ENCODE results near the gene SEMA5B. TPM values are rescaled to one million over a fixed set of nuclear protein-coding genes. Genes with fewer than 3 reads are reported as not detected.

SEMA5B gene
- total RNA-seq, 2 experiments from 2014 or later, result 0.22 TPM; not detected in 1

- Histone ChIP-seq H3K9me3 (ENCODE audit: control insufficient read depth in 1 of 2, insufficient read depth in 1 of 2, low read length in 2 of 2) (no peaks in the 10 kb centered on the region), H3K36me3 (ENCODE audit: insufficient read depth, low read length) (no peaks in the 10 kb centered on the region), H3K4me1 (ENCODE audit: insufficient read depth, low read length) (no peaks in the 10 kb centered on the region), H3K4me3 (ENCODE audit: low read length) (no peak overlapping the region), H3K27ac (ENCODE audit: low read depth in 1 of 2, low read length in 2 of 2) (no peak overlapping the region), H3K27me3 (ENCODE audit: control insufficient read depth in 1 of 2, insufficient read depth in 2 of 2, low read length in 2 of 2) (no peaks in the 10 kb centered on the region)
- CTCF ChIA-PET, result no interaction called here
- Mint-ChIP-seq H3K27me3 (no peaks in the 10 kb centered on the region), H3K4me3 (no peak overlapping the region), H3K36me3 (ENCODE audit: low read depth) (no peaks in the 10 kb centered on the region), H3K27ac (no peak overlapping the region), H3K9me3 (no peaks in the 10 kb centered on the region), H3K4me1 (ENCODE audit: low read depth) (no peaks in the 10 kb centered on the region)
- intact Hi-C loops (cut with DNase I, micrococcal nuclease), result no loop called here
- no peak for ATAC-seq (ENCODE audit: poor library complexity)
- DNase-seq, result no peak
- POLR2A ChIA-PET, result interaction anchor here (0.6 to 1.1 kb wide), 2 partner anchors 17 to 584 kb away, joined by 3 to 4 read pairs; no protein-coding TSS in a partner anchor
- no peak for TF ChIP-seq CTCF (IDR thresholded peaks at IDR 0.05)
Observed at GRCh38 chr3:123050666-123051065, 23.1 kb upstream of the SEMA5B start.

- Histone ChIP-seq H3K4me1 (ENCODE audit: insufficient read depth, low read length) (no peaks in the 10 kb centered on the region), H3K27ac (ENCODE audit: low read depth in 1 of 2, low read length in 2 of 2) (no peak overlapping the region), H3K27me3 (ENCODE audit: control insufficient read depth in 1 of 2, insufficient read depth in 2 of 2, low read length in 2 of 2) (peaks cover 0 to 6% of the 10 kb centered on the region in 2 experiments), H3K4me3 (ENCODE audit: low read length) (no peak overlapping the region), H3K9me3 (ENCODE audit: control insufficient read depth in 1 of 2, insufficient read depth in 1 of 2, low read length in 2 of 2) (no peaks in the 10 kb centered on the region), H3K36me3 (ENCODE audit: insufficient read depth, low read length) (no peaks in the 10 kb centered on the region)
- DNase-seq (no peak), ATAC-seq (ENCODE audit: poor library complexity) (no peak)
- CTCF ChIA-PET, result no interaction called here
- Mint-ChIP-seq H3K4me3 (no peak overlapping the region), H3K27me3 (peaks cover 3% of the 10 kb centered on the region), H3K4me1 (ENCODE audit: low read depth) (no peaks in the 10 kb centered on the region), H3K27ac (no peak overlapping the region), H3K36me3 (ENCODE audit: low read depth) (no peaks in the 10 kb centered on the region), H3K9me3 (no peaks in the 10 kb centered on the region)
- intact Hi-C loops (cut with DNase I, micrococcal nuclease), result no loop called here
- TF ChIP-seq CTCF (IDR thresholded peaks at IDR 0.05), result no peak
- POLR2A ChIA-PET, result no interaction called here
Observed at GRCh38 chr3:123048480-123049237, 21.1 kb upstream of the SEMA5B start.

- H3K4me1 ChIP-seq (ENCODE audit: insufficient read depth, low read length), result no peaks in the 10 kb centered on the region
- H3K27ac Mint-ChIP-seq, result no peak overlapping the region
- POLR2A ChIA-PET, result no interaction called here
- no peaks in the 10 kb centered on the region for H3K36me3 Mint-ChIP-seq (ENCODE audit: low read depth)
- no peak for TF ChIP-seq CTCF (IDR thresholded peaks at IDR 0.05)
- no peak overlapping the region for H3K4me3 ChIP-seq (ENCODE audit: low read length)
- H3K4me1 Mint-ChIP-seq (ENCODE audit: low read depth), result no peaks in the 10 kb centered on the region
- H3K9me3 ChIP-seq (ENCODE audit: control insufficient read depth in 1 of 2, insufficient read depth in 1 of 2, low read length in 2 of 2), result no peaks in the 10 kb centered on the region
- ATAC-seq (ENCODE audit: poor library complexity), result no peak
- intact Hi-C loops (cut with DNase I, micrococcal nuclease), result no loop called here
- H3K27me3 ChIP-seq (ENCODE audit: control insufficient read depth in 1 of 2, insufficient read depth in 2 of 2, low read length in 2 of 2), result peaks cover 0 to 6% of the 10 kb centered on the region in 2 experiments
- H3K27me3 Mint-ChIP-seq, result peaks cover 3% of the 10 kb centered on the region
- H3K9me3 Mint-ChIP-seq, result no peaks in the 10 kb centered on the region
- no peak for DNase-seq
- no peak overlapping the region for H3K4me3 Mint-ChIP-seq
- no peaks in the 10 kb centered on the region for H3K36me3 ChIP-seq (ENCODE audit: insufficient read depth, low read length)
- CTCF ChIA-PET, result no interaction called here
- no peak overlapping the region for H3K27ac ChIP-seq (ENCODE audit: low read depth in 1 of 2, low read length in 2 of 2)
Observed at GRCh38 chr3:123047062-123047319, 19.4 kb upstream of the SEMA5B start.
